ENCODE results near the gene ZC3H12A. TPM values are rescaled to one million over a fixed set of nuclear protein-coding genes. Genes with fewer than 3 reads are reported as not detected.

ZC3H12A gene
- total and polyA plus RNA-seq, 2 experiments from 2014 or later: 9.0 to 9.3 TPM

DNA sequence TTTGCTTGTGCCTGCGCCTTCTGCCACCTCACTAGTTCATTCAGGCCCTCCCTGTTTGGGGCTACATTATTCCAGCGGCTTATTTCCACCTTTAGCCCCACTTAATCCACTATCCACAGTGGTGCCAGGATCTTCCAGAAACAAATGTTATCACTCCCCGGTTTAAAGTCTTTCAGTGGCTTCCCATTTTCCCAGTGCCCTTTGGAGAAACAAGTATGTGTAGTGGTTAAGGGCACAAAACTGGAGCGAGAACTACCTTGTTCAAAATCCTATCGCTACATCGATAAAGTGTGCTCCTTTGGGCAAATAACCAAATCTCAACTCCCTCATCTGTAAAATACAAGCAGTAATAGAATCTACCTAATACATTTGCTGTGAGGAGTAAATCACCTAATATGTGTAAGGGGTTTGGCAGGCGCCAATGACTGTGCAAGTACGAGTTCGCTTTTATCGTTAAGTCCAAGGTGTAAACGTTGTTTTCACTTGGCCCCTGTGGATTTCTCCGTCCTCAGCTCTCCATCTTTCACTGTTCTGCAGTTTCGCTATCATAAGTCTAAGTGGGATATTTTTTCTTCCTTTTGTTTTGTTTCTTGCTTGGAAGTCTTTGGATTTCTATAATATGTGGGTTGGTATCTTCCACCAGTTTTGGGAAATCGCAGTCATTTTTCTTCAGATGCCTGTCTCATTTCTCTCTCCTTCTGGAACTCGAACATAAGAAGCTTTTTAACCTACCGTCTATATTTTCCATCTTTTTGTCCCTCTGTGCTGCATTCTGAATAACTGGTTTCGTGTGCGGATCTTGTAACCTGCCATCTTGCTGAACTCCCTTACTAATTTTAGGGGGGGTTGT is 41.0 kb downstream of the ZC3H12A start (continued):
- TF ChIP-seq, protein P1, sequence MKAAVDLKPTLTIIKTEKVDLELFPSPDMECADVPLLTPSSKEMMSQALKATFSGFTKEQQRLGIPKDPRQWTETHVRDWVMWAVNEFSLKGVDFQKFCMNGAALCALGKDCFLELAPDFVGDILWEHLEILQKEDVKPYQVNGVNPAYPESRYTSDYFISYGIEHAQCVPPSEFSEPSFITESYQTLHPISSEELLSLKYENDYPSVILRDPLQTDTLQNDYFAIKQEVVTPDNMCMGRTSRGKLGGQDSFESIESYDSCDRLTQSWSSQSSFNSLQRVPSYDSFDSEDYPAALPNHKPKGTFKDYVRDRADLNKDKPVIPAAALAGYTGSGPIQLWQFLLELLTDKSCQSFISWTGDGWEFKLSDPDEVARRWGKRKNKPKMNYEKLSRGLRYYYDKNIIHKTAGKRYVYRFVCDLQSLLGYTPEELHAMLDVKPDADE (IDR thresholded peaks at IDR 0.05): no peak
- TF ChIP-seq, protein P2, sequence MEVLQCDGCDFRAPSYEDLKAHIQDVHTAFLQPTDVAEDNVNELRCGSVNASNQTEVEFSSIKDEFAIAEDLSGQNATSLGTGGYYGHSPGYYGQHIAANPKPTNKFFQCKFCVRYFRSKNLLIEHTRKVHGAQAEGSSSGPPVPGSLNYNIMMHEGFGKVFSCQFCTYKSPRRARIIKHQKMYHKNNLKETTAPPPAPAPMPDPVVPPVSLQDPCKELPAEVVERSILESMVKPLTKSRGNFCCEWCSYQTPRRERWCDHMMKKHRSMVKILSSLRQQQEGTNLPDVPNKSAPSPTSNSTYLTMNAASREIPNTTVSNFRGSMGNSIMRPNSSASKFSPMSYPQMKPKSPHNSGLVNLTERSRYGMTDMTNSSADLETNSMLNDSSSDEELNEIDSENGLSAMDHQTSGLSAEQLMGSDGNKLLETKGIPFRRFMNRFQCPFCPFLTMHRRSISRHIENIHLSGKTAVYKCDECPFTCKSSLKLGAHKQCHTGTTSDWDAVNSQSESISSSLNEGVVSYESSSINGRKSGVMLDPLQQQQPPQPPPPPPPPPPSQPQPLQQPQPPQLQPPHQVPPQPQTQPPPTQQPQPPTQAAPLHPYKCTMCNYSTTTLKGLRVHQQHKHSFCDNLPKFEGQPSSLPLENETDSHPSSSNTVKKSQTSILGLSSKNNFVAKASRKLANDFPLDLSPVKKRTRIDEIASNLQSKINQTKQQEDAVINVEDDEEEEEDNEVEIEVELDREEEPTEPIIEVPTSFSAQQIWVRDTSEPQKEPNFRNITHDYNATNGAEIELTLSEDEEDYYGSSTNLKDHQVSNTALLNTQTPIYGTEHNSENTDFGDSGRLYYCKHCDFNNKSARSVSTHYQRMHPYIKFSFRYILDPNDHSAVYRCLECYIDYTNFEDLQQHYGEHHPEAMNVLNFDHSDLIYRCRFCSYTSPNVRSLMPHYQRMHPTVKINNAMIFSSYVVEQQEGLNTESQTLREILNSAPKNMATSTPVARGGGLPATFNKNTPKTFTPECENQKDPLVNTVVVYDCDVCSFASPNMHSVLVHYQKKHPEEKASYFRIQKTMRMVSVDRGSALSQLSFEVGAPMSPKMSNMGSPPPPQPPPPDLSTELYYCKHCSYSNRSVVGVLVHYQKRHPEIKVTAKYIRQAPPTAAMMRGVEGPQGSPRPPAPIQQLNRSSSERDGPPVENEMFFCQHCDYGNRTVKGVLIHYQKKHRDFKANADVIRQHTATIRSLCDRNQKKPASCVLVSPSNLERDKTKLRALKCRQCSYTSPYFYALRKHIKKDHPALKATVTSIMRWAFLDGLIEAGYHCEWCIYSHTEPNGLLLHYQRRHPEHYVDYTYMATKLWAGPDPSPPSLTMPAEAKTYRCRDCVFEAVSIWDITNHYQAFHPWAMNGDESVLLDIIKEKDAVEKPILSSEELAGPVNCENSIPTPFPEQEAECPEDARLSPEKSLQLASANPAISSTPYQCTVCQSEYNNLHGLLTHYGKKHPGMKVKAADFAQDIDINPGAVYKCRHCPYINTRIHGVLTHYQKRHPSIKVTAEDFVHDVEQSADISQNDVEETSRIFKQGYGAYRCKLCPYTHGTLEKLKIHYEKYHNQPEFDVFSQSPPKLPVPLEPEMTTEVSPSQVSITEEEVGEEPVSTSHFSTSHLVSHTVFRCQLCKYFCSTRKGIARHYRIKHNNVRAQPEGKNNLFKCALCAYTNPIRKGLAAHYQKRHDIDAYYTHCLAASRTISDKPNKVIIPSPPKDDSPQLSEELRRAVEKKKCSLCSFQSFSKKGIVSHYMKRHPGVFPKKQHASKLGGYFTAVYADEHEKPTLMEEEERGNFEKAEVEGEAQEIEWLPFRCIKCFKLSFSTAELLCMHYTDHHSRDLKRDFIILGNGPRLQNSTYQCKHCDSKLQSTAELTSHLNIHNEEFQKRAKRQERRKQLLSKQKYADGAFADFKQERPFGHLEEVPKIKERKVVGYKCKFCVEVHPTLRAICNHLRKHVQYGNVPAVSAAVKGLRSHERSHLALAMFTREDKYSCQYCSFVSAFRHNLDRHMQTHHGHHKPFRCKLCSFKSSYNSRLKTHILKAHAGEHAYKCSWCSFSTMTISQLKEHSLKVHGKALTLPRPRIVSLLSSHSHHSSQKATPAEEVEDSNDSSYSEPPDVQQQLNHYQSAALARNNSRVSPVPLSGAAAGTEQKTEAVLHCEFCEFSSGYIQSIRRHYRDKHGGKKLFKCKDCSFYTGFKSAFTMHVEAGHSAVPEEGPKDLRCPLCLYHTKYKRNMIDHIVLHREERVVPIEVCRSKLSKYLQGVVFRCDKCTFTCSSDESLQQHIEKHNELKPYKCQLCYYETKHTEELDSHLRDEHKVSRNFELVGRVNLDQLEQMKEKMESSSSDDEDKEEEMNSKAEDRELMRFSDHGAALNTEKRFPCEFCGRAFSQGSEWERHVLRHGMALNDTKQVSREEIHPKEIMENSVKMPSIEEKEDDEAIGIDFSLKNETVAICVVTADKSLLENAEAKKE (CRISPR knock-in tag; IDR thresholded peaks at IDR 0.05): no peak
- TF ChIP-seq STAT1 (IDR thresholded peaks at IDR 0.05; ENCODE audit: unreplicated experiment): no peak

DNA sequence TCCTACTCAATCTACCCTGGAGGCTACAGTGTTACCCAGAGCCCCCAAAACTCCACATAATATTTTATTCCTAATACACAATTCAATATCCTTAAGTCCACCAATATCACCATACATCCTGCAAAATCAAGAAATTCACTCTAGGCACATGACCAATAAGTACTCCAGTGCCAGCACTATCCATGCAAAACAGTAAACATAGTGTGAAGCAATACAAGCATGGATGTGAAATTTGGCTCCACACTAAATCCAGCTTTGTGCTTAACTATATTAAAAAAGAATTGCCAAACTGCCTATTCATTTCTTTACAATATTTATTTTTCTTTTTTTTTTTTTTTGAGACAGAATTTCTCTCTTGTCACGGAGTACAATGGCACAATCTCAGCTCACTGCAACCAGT is 43.2 kb downstream of the ZC3H12A start:
- Histone ChIP-seq H3K27me3 (ENCODE audit: insufficient read depth) (no peaks in the 10 kb centered on the region), H3K79me2 (replicated peaks; ENCODE audit: insufficient read depth) (peaks cover 14% of the 10 kb centered on the region), H2AFZ (no peak overlapping the region; the same call in 1 of the 2 replicates), H3K4me2 (no peak overlapping the region), H3K36me3 (ENCODE audit: insufficient read depth) (no peaks in the 10 kb centered on the region), H4K20me1 (replicated peaks; ENCODE audit: insufficient read depth) (peaks cover 6% of the 10 kb centered on the region), H3F3A (replicated peaks; ENCODE audit: low read depth) (peaks cover 14% of the 10 kb centered on the region; the same call in 1 of the 2 replicates), H3K9me2 (ENCODE audit: insufficient read depth) (no peaks in the 10 kb centered on the region), H3K4me3 (no peak overlapping the region), H3K27ac (ENCODE audit: low read depth) (no peak overlapping the region), H3K4me1 (ENCODE audit: insufficient read depth) (peaks cover 19% of the 10 kb centered on the region)
- H3K4me1 Mint-ChIP-seq: peaks cover 18% of the 10 kb centered on the region
- no peak overlapping the region for H3K4me3 Mint-ChIP-seq
- peaks cover 20% of the 10 kb centered on the region for H3K27me3 Mint-ChIP-seq (ENCODE audit: insufficient read depth, low read depth, poor library complexity)
- ATAC-seq: no peak
- no peaks in the 10 kb centered on the region for H3K9me3 Mint-ChIP-seq
- DNase-seq (ENCODE audit: low spot score): no peak
- no peak overlapping the region for H3K27ac Mint-ChIP-seq
- H3K36me3 Mint-ChIP-seq (ENCODE audit: low read depth): peaks cover 8% of the 10 kb centered on the region; the same call in 2 of the 3 replicates
- no peak for TF ChIP-seq EZH2phosphoT487 (IDR thresholded peaks at IDR 0.05; ENCODE audit: unreplicated experiment)
- TF ChIP-seq STAT1 (IDR thresholded peaks at IDR 0.05; ENCODE audit: unreplicated experiment): no peak
- no peak for TF ChIP-seq NANOG (IDR thresholded peaks at IDR 0.05; ENCODE audit: borderline replicate concordance)
- TF ChIP-seq ZNF331 (CRISPR knock-in tag; IDR thresholded peaks at IDR 0.05; ENCODE audit: low read depth): no peak
- TF ChIP-seq ZNF114 (CRISPR knock-in tag; IDR thresholded peaks at IDR 0.05): no peak
- no peak for TF ChIP-seq POLR2AphosphoS5 (IDR thresholded peaks at IDR 0.05; ENCODE audit: low read depth)
- no peak for TF ChIP-seq EZH2 (IDR thresholded peaks at IDR 0.05; ENCODE audit: low read depth, unreplicated experiment)
- TF ChIP-seq, protein P1 (IDR thresholded peaks at IDR 0.05): no peak
- TF ChIP-seq CREB1 (CRISPR knock-in tag; IDR thresholded peaks at IDR 0.05; ENCODE audit: low read depth): no peak
- TF ChIP-seq JUNB (IDR thresholded peaks at IDR 0.05; ENCODE audit: unreplicated experiment): no peak

All from GM23338 (cell line).